ENCODE measurements around the gene PSME3.

GRCh38 chr17:42832213-42832933 lies 824 bp upstream of the PSME3 start:
- TF ChIP-seq POLR2A (IDR thresholded peaks at IDR 0.05) (no peak), CTCF (IDR thresholded peaks at IDR 0.05) (no peak)

All from heart left ventricle (tissue), 13 donors.